Stimulated activated CD4-positive, alpha-beta T cell treated with anti-CD3 and anti-CD28 coated beads, Interleukin-12 subunit alpha, Interleukin-12 subunit beta, amount 100 ng/mL, for 48 hours (primary cell): ENCODE results near the gene PEAK1.
A peak's percentile ranks its signal among the peaks of the same experiment; 100 is the strongest.

Experiments
- DNase-seq, 3 donors: peaks; one replicate each; pipeline ENCODE4 v3.0.0-alpha.2; 2020; ENCODE audit warnings: low read depth in 2 of 3, low spot score in 1 of 3

The PEAK1 gene

GRCh38 chr15:77419836-77420609, at the start of gene PEAK1:
Gene PEAK1 (minus strand): TSS chr15:77420104. CDS start chr15:77181926, 238,178 bp downstream.
- DNase-seq: peak; percentile 99 to 100 (median 100)

GRCh38 chr15:77468896-77469295, 49.0 kb upstream of the PEAK1 start:
- DNase-seq: no peak

- DNase-seq: no peak
Observed at GRCh38 chr15:77466521-77466920, 46.6 kb upstream of the PEAK1 start.

- DNase-seq: no peak
Observed at GRCh38 chr15:77464129-77464865, 44.4 kb upstream of the PEAK1 start.

- DNase-seq: no peak
Observed at GRCh38 chr15:77461486-77461885, 41.6 kb upstream of the PEAK1 start.

GRCh38 chr15:77459031-77459430, 39.1 kb upstream of the PEAK1 start:
- DNase-seq: no peak

GRCh38 chr15:77457905-77458265, 38.0 kb upstream of the PEAK1 start:
- DNase-seq: no peak

DNA sequence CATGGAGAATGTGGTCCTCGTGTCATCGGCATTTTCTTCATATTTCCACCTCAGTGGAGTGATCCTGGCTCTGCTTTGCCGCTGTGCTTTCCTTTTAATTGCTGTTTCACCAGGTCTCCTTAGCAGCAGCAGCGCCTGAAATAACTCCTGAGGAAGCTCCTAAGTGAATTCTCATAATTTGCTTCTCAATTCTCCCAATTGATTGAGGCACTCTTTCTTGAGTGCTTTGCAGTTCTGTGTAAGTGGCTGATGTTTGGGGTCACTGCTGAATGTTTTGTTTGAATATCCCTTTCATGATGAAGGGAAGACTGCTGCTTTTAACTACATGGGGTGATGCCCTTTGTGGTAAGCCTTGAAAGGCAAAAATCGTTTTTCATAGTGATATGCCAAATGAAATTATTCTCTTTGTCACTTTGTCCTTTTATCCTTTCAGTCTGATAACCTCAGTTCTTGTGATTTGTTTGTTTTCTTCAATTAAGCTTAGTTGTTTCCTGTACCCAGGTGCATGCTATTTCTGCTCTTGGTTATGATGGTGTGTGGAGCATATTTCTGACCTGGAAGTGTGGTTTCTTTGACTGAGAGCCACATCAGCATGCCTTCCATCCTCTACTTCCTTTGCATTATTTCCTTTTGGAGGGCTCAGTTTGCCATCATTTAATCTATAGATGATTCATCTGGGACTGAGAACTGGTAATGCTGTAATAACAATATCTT, 37.4 kb upstream of the PEAK1 start:
- DNase-seq: no peak

DNA sequence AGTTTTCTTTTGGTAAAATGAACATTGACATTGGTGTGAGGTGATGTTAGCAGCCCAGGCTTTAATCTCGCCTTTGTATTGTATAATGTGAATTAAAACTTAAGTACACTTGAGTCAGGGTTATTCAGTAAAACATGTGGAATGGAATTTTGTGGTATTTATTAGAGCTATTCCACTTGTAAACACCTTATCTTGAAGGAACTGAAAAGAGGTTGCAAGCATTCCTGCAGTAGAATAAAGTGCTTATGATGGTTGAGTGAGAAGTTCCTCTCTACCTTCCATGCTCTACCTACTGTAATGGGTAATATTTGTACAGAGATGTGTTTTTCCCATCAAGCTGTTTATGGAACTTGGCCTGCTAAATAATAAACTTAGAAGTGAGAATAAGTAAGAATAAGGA, 36.8 kb upstream of the PEAK1 start:
- no peak for DNase-seq

GRCh38 chr15:77455696-77456321, 35.9 kb upstream of the PEAK1 start:
- DNase-seq: no peak

DNA sequence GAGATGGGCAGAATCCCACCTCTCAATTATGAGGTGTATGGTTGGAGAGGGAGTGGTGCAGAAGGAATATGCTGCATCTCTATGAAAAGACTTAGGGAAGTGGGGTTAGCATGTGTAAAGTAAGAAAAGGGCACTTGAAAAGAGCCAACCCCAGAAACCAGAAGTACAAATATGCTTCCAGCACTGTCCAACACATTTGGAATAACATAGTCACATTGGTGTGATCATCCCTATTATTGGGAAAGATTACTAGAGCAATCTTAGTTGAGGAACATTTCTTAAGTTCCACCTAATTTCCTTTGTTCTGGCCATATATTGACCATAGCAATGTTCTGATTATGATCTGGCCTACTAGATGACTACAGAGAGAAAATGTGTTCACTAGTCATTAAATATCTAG, 35.0 kb upstream of the PEAK1 start:
- no peak for DNase-seq

DNA sequence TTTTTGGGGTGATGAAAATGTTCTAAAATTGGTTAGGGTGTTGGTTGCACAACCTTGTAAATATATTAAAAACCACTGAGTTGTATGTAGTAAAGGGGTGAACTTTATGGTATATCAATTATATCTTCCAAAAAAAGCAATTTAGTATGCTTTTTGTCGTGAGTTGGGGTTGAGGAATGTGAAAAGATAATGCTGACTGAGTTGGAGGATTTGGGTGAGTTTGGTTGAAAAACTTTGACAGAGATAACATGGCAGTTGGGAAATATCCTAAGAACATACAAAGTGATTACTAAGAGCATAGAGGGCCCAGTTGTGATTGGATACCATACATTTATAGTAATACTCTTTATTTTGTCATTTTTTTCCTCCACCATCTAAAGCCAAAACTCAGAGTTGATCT, 34.4 kb upstream of the PEAK1 start:
- no peak for DNase-seq

DNA sequence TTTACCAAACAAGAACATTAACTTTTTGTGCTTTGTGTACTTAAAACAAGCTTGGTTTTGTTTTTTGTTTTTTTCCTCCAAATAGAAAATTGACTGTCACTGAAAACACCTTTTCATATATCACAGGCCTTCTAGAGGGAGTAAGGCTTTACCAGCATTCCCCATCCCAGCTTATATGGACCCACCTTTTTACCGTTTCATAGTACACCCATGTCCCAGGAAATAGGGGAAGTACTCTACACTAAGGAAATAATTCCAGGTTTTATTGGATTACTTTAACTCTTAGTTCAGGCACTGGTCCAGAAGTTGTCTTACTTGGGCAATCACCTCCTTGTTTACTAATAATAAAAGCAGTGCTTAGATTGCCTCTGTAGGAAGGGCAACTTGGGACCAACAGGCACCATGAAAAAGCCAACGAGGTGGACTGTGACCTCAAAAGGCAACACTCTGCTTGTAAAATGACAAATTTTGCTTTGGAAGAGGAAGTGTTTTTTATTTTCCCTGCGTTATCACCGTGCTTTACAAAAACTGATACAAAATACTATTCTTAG, 27.0 kb upstream of the PEAK1 start:
- no peak for DNase-seq

- no peak for DNase-seq
Observed at GRCh38 chr15:77440378-77440999, 20.6 kb upstream of the PEAK1 start.

- DNase-seq: no peak
Observed at GRCh38 chr15:77437264-77437663, 17.4 kb upstream of the PEAK1 start.

DNA sequence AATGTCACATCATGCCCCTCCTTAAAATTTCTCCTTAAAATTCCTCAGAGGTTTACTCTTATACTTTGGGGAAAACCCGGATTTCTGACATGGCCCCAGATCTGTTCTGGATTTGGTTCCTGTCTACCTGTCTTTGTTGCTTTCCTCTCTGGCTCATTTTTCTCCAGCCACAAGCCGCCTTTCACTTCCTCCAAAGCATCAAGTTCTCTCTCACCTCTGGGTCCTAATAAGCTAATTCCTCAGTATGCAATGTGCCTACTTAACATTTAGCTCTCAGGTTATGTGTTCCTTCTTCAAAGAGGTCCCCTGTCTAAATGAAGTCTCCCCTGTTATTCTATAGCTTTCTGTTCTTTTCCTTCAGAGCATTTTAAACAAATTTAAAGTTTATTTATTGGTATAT, 16.9 kb upstream of the PEAK1 start:
- no peak for DNase-seq

DNA sequence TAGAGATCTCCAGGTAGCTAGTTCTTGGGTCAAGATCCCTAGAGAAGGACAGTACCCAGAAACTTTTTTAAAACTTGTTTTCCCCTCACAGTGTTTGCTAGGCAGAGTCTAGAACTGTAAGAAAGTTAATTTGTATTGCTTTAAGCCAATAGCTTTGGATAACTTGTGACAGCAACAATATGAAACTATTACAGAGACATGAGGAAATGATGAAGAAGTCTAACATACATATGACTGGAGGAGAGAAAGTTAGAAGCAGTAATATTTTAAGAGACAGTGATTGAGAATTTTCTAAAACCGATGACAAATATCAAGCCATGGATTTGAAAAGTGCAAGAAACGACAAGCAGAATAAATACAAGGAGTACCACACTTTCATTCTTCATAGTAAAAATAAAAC, 10.7 kb upstream of the PEAK1 start:
- DNase-seq: no peak

- DNase-seq: peak in 1 of 3 donors; percentile 3
Observed at GRCh38 chr15:77430213-77430612, 10.3 kb upstream of the PEAK1 start.

- DNase-seq: no peak
Observed at GRCh38 chr15:77426871-77427270, 7.0 kb upstream of the PEAK1 start.

DNA sequence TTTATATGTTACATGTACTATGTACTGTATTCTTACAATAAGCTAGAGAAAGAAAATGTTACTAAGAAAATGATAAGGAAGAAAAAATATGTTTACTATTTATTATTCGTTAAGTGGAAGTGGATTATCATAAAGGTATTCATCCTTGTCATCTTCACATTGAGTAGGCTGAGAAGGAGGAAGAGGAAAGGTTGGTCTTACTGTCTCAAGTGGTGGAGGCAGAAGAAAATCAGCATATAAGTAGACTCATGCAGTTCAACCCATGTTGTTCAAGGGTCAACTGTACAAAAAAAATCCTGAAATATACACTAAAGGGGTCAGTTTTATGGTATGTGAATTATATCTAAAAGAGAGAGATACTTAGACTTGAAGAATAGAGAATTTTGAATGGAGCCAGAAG, 6.5 kb upstream of the PEAK1 start:
- no peak for DNase-seq

- no peak for DNase-seq
Observed at GRCh38 chr15:77425104-77425503, 5.2 kb upstream of the PEAK1 start.
